Duodenal mucosa (tissue), 2 donors: ENCODE measurements around the gene CLSTN1.
"Not testable (repeated sequence)": the region's sequence is repeated elsewhere in the genome, so short reads cannot be mapped to it uniquely, and the experiment has no call there.

Experiments used
- H3K27ac ChIP-seq: one replicate; pipeline ENCODE4 v1.7.0; 2013; ENCODE audit warnings: low read depth, low read length
- H3K27me3 ChIP-seq, 2 donors: one replicate each; pipeline ENCODE4 v1.7.0; 2013; ENCODE audit warnings: low read length in 2 of 2, control low read depth in 1 of 2; ENCODE audit not compliant: insufficient read depth in 2 of 2, control insufficient read depth in 1 of 2
- H3K36me3 ChIP-seq, 2 donors: one replicate each; pipeline ENCODE4 v1.7.0; 2013; ENCODE audit warnings: low read length in 2 of 2, control low read depth in 1 of 2; ENCODE audit not compliant: insufficient read depth in 2 of 2, control insufficient read depth in 1 of 2
- H3K4me1 ChIP-seq, 2 donors: one replicate each; pipeline ENCODE4 v1.7.0; 2013; ENCODE audit warnings: low read length in 2 of 2, control low read depth in 1 of 2; ENCODE audit not compliant: insufficient read depth in 2 of 2, control insufficient read depth in 1 of 2
- H3K4me3 ChIP-seq, 2 donors: one replicate each; pipeline ENCODE4 v1.7.0; 2013; ENCODE audit warnings: low read length in 2 of 2, low read depth in 1 of 2
- H3K9ac ChIP-seq, 2 donors: one replicate each; pipeline ENCODE4 v1.7.0; 2013; ENCODE audit warnings: low read length in 2 of 2, low read depth in 1 of 2
- H3K9me3 ChIP-seq, 2 donors: one replicate each; pipeline ENCODE4 v1.7.0; 2013; ENCODE audit warnings: low read length in 2 of 2, control low read depth in 1 of 2; ENCODE audit not compliant: control insufficient read depth in 1 of 2

CLSTN1 gene

DNA sequence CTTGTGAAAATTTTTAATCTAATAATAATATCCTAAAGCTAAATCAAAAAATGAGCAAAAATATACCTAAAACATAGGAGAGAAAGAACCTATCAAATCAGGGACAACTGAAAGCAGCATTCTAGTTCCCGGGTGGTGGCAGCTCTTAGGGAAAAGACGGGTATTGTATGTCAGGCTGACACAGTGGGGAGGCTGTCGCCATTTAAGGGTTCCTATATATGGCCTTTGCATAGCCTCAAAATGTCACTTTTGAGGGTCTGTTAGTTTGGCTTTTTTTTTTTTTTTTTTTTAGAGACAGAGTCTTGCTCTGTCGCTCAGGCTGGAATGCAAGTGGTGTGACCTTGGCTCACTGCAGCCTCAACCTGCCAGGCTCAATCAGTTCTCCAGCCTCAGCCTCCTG lies 6.0 kb downstream of the CLSTN1 start:
- H3K9ac ChIP-seq: no peak overlapping the region
- no peaks in the 10 kb centered on the region for H3K9me3 ChIP-seq
- H3K27ac ChIP-seq: no peak overlapping the region
- H3K36me3 ChIP-seq: no peaks in the 10 kb centered on the region
- no peaks in the 10 kb centered on the region for H3K27me3 ChIP-seq
- H3K4me3 ChIP-seq: no peak overlapping the region
- peaks cover 20 to 24% of the 10 kb centered on the region in 2 donors for H3K4me1 ChIP-seq

DNA sequence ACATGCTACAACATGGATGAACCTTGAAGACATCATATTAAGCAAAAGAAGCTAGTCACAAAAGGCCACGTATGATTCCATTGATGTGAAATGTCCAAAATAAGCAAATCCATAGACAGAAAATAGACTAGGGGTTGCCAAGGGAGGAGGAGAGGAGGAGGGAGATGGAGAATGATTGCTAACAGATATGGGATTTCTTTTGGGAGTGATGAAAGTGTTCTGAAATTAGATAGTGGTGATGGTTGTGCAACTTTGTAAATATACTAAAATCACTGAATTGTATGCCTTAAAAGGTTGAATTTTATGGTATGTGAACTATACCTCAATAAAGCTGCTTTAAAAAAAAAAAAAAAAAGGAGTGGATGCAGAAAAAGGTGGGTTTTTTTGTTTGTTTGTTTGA lies 7.6 kb downstream of the CLSTN1 start:
- Histone ChIP-seq H3K9ac (no peak overlapping the region), H3K27ac (no peak overlapping the region), H3K4me1 (peaks cover 7 to 21% of the 10 kb centered on the region in 2 donors), H3K9me3 (no peaks in the 10 kb centered on the region), H3K4me3 (no peak overlapping the region), H3K36me3 (no peaks in the 10 kb centered on the region), H3K27me3 (no peaks in the 10 kb centered on the region)

GRCh38 chr1:9815150-9815549 lies 8.6 kb downstream of the CLSTN1 start:
- Histone ChIP-seq H3K27me3 (no peaks in the 10 kb centered on the region), H3K4me1 (peaks cover 7 to 20% of the 10 kb centered on the region in 2 donors), H3K4me3 (no peak overlapping the region), H3K9me3 (no peaks in the 10 kb centered on the region), H3K36me3 (no peaks in the 10 kb centered on the region), H3K9ac (peak overlapping the region in 1 of 2 donors; percentile 32), H3K27ac (peak overlapping the region; percentile 1)

DNA sequence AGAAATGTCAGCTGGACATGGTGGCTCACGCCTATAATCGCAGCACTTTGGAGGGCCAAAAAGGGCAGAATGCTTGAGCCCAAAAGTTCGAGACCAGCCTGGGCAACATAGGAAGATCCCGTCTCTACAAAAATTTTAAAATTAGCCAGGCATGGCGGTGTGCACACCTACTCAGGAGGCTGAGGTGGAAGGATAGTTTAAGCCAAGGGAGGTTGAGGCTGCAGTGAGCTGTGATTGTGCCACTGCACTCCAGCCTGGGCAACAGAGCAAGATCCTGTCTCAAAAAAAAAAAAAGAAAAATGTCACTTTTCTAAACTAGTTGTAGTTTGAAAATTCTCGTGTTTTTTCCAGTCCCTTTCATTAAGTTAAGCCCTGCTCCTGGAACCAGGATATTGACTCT lies 9.1 kb downstream of the CLSTN1 start:
- Histone ChIP-seq H3K9ac (peak overlapping the region in 1 of 2 donors; percentile 32), H3K27ac (peak overlapping the region; percentile 1), H3K36me3 (no peaks in the 10 kb centered on the region)

GRCh38 chr1:9811239-9811966 lies 12.4 kb downstream of the CLSTN1 start:
- Histone ChIP-seq H3K36me3 (peaks cover 4 to 5% of the 10 kb centered on the region in 2 donors), H3K4me3 (no peak overlapping the region), H3K4me1 (peaks cover 7 to 20% of the 10 kb centered on the region in 2 donors), H3K27me3 (no peaks in the 10 kb centered on the region), H3K9ac (no peak overlapping the region), H3K9me3 (no peaks in the 10 kb centered on the region), H3K27ac (no peak overlapping the region)

More for the DNA sequence above, 9.1 kb downstream of the CLSTN1 start:
- Histone ChIP-seq H3K4me1 (peaks cover 7 to 20% of the 10 kb centered on the region in 2 donors), H3K27me3 (no peaks in the 10 kb centered on the region), H3K4me3 (no peak overlapping the region), H3K9me3 (no peaks in the 10 kb centered on the region)

DNA sequence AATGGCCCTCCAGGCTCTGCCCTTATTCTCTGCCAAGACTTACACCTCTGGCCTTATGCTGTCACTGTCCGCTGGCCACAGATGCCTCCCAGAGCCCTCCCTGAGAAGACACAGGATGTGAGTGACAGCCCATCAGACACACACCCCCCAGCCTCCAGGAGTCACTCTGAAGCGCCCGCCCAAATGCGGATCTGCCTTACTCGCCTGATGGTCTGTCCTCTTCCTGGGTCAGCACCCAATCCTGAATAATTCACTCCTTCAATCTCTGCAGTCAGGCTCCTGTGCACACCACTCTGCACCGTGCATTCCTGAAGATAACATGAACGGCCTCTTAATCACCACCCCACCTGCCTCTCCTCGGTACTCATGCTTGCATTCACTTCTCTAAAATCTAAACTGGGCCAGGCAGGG lies 14.7 kb downstream of the CLSTN1 start:
- Histone ChIP-seq H3K9me3 (no peaks in the 10 kb centered on the region), H3K36me3 (peaks cover 4 to 5% of the 10 kb centered on the region in 2 donors), H3K4me3 (no peak overlapping the region), H3K27ac (no peak overlapping the region), H3K9ac (no peak overlapping the region), H3K4me1 (peaks cover 5 to 17% of the 10 kb centered on the region in 2 donors), H3K27me3 (no peaks in the 10 kb centered on the region)

DNA sequence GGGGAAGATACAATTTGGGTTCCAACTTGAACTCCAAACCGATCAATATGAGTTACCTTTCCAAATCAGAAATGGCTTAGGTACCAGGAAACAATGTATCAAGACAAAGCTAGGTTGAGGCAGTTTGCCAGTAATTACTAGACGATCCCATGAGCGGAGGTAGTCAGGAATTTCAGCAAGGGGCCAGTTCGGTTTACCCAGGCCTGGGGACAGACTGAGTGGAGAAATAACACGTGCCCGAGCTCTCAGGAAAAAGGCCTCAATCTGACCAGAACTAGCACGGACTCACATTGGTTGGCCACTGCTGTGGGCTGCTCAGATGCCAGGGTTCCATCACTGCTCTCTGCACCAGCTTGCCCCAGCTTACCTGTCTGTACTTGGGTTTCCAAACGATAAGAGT lies 15.3 kb downstream of the CLSTN1 start:
- Histone ChIP-seq H3K9ac (no peak overlapping the region), H3K36me3 (peaks cover 4 to 5% of the 10 kb centered on the region in 2 donors), H3K4me1 (peaks cover 5 to 17% of the 10 kb centered on the region in 2 donors), H3K9me3 (no peaks in the 10 kb centered on the region), H3K4me3 (no peak overlapping the region), H3K27ac (no peak overlapping the region), H3K27me3 (no peaks in the 10 kb centered on the region)

- no peak overlapping the region for H3K4me3 ChIP-seq
- H3K4me1 ChIP-seq: peaks cover 5 to 17% of the 10 kb centered on the region in 2 donors
- H3K9me3 ChIP-seq: no peaks in the 10 kb centered on the region
- H3K27me3 ChIP-seq: no peaks in the 10 kb centered on the region
- H3K36me3 ChIP-seq: peaks cover 4 to 5% of the 10 kb centered on the region in 2 donors
- no peak overlapping the region for H3K27ac ChIP-seq
- no peak overlapping the region for H3K9ac ChIP-seq
Measured at GRCh38 chr1:9807541-9807940, 16.2 kb downstream of the CLSTN1 start.

DNA sequence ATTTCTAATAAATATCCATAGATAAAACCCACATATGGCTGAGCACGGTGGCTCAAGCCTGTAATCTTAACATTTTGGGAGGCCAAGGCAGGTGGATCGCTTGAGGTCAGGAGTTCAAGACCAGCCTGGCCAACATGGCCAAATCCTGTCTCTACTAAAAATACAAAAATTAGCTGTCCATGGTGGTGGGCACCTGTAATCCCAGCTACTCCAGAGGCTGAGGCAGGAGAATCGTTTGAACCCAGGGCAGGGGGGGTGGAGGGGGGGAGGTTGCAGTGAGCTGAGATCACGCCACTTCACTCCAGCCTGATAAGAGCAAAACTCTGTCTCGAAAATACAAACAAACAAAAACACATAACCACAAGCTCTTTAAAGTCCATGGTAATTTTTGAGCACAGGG lies 17.8 kb downstream of the CLSTN1 start:
- not testable (repeated sequence) for H3K4me3 ChIP-seq, H3K27ac ChIP-seq, H3K4me1 ChIP-seq, H3K9ac ChIP-seq, H3K27me3 ChIP-seq, H3K36me3 ChIP-seq, H3K9me3 ChIP-seq

GRCh38 chr1:9805006-9805508 lies 18.7 kb downstream of the CLSTN1 start:
- Histone ChIP-seq H3K9me3 (no peaks in the 10 kb centered on the region), H3K27ac (no peak overlapping the region), H3K4me1 (peaks cover 5 to 6% of the 10 kb centered on the region in 2 donors), H3K9ac (peak overlapping the region in 1 of 2 donors; percentile 25), H3K36me3 (peaks cover 4 to 5% of the 10 kb centered on the region in 2 donors), H3K4me3 (no peak overlapping the region), H3K27me3 (no peaks in the 10 kb centered on the region)
